Sigmoid colon (tissue), 4 donors: ENCODE results near the gene RHCE.
"Not testable (repeated sequence)": the region's sequence is repeated elsewhere in the genome, so short reads cannot be mapped to it uniquely, and the experiment has no call there.

ENCODE experiments used
- CTCF ChIP-seq, 4 experiments: fragments of 450-650 bp in 3 of 4; fragments of 200-600 bp in 1 of 4; IDR thresholded peaks; one replicate each; pipeline ENCODE4 v1.5.1; 2016 to 2019; ENCODE audit warnings: antibody characterized with exemption in 4 of 4, mild to moderate bottlenecking in 3 of 4, moderate library complexity in 2 of 4
- EP300 ChIP-seq, 4 donors: sonication (generic); formaldehyde crosslinking; IDR thresholded peaks; one replicate each; pipeline ENCODE4 v1.6.1; 2017; ENCODE audit warnings: antibody characterized with exemption in 4 of 4
- POLR2A ChIP-seq, 2 donors: fragments of 450-650 bp; IDR thresholded peaks; one replicate each; pipeline ENCODE4 v1.6.1; 2016; ENCODE audit warnings: antibody characterized with exemption in 2 of 2, mild to moderate bottlenecking in 2 of 2, moderate library complexity in 2 of 2
- POLR2AphosphoS5 ChIP-seq, 4 donors: sonication (generic); formaldehyde crosslinking; IDR thresholded peaks; one replicate each; pipeline ENCODE4 v1.6.1; 2017; ENCODE audit warnings: antibody characterized with exemption in 4 of 4

GRCh38 chr1:25312806-25313470, 107.7 kb downstream of the RHCE start:
- TF ChIP-seq CTCF, POLR2AphosphoS5, POLR2A, EP300 (IDR thresholded peaks at IDR 0.05): not testable (repeated sequence)
